Trophoblast cell (in vitro differentiated cells and primary cell): ENCODE results near the gene NAA15.
A peak's percentile ranks its signal among the peaks of the same experiment; 100 is the strongest.

Source experiments
- DNase-seq, 2 donors: peaks; one replicate each; pipeline ENCODE4 v3.0.0-alpha.2; 2016
- H2AFZ ChIP-seq: 2 replicates; pipeline ENCODE4 v1.6.1; 2013; ENCODE audit warnings: low read length, moderate library complexity, mild to moderate bottlenecking; ENCODE audit not compliant: insufficient read depth, poor library complexity
- H2AK5ac ChIP-seq: 2 replicates; pipeline ENCODE4 v1.6.1; 2013; ENCODE audit warnings: mild to moderate bottlenecking, low read length
- H2BK120ac ChIP-seq: 2 replicates; pipeline ENCODE4 v1.6.1; 2013; ENCODE audit warnings: low read length, mild to moderate bottlenecking, moderate library complexity; ENCODE audit not compliant: insufficient read depth, poor library complexity
- H2BK12ac ChIP-seq: 2 replicates; pipeline ENCODE4 v1.6.1; 2013; ENCODE audit warnings: mild to moderate bottlenecking, low read length, moderate library complexity
- H2BK5ac ChIP-seq: 2 replicates; pipeline ENCODE4 v1.6.1; 2013; ENCODE audit warnings: low read length, low read depth, moderate library complexity, mild to moderate bottlenecking; ENCODE audit not compliant: poor library complexity
- H3K14ac ChIP-seq: 2 replicates; pipeline ENCODE4 v1.6.1; 2013; ENCODE audit warnings: mild to moderate bottlenecking, low read length
- H3K18ac ChIP-seq: 2 replicates; pipeline ENCODE4 v1.6.1; 2013; ENCODE audit warnings: mild to moderate bottlenecking, low read length
- H3K23ac ChIP-seq: 2 replicates; pipeline ENCODE4 v1.6.1; 2013; ENCODE audit warnings: low read length
- H3K27ac ChIP-seq: 2 replicates; pipeline ENCODE4 v1.5.1; 2013; ENCODE audit warnings: low read depth, mild to moderate bottlenecking, inconsistent platforms, low read length, moderate library complexity
- H3K27me3 ChIP-seq: 2 replicates; pipeline ENCODE4 v1.6.1; 2013; ENCODE audit warnings: inconsistent platforms, mild to moderate bottlenecking, low read length, moderate library complexity; ENCODE audit not compliant: insufficient read depth
- H3K36me3 ChIP-seq, 2 experiments: 1 replicate in 1 of 2; 2 replicates in 1 of 2; pipeline ENCODE4 v1.6.1; 2013; ENCODE audit warnings: low read length in 2 of 2, mild to moderate bottlenecking in 2 of 2, moderate library complexity in 1 of 2; ENCODE audit not compliant: insufficient read depth in 2 of 2, control insufficient read depth in 1 of 2
- H3K4ac ChIP-seq: 2 replicates; pipeline ENCODE4 v1.6.1; 2013; ENCODE audit warnings: low read depth, mild to moderate bottlenecking, low read length, moderate library complexity
- H3K4me1 ChIP-seq, 2 experiments: 1 replicate in 1 of 2; 2 replicates in 1 of 2; pipeline ENCODE4 v1.6.1; 2013; ENCODE audit warnings: low read length in 2 of 2, mild to moderate bottlenecking in 2 of 2, moderate library complexity in 1 of 2; ENCODE audit not compliant: insufficient read depth in 2 of 2, control insufficient read depth in 1 of 2
- H3K4me2 ChIP-seq: 2 replicates; pipeline ENCODE4 v1.6.1; 2013; ENCODE audit warnings: inconsistent platforms, mild to moderate bottlenecking, low read length, moderate library complexity
- H3K4me3 ChIP-seq: 2 replicates; pipeline ENCODE4 v1.5.1; 2013; ENCODE audit warnings: mild to moderate bottlenecking, low read depth, low read length, inconsistent platforms
- H3K79me1 ChIP-seq: one replicate; pipeline ENCODE4 v1.6.1; 2013; ENCODE audit warnings: low read length
- H3K79me2 ChIP-seq: 2 replicates; pipeline ENCODE4 v1.6.1; 2013; ENCODE audit warnings: low read length, mild to moderate bottlenecking; ENCODE audit not compliant: control insufficient read depth, insufficient read depth, poor library complexity
- H3K9ac ChIP-seq: 2 replicates; pipeline ENCODE4 v1.6.1; 2013; ENCODE audit warnings: mild to moderate bottlenecking, low read length
- H3K9me3 ChIP-seq: 2 replicates; pipeline ENCODE4 v1.6.1; 2013; ENCODE audit warnings: low read depth, mild to moderate bottlenecking, control low read depth, inconsistent platforms, low read length; ENCODE audit not compliant: insufficient read depth
- H4K12ac ChIP-seq: 2 replicates; pipeline ENCODE4 v1.6.1; 2013; ENCODE audit warnings: low read depth, mild to moderate bottlenecking, low read length, moderate library complexity
- H4K8ac ChIP-seq: 2 replicates; pipeline ENCODE4 v1.6.1; 2013; ENCODE audit warnings: low read depth, mild to moderate bottlenecking, low read length, moderate library complexity
- H4K91ac ChIP-seq: one replicate; pipeline ENCODE4 v1.6.1; 2013; ENCODE audit warnings: low read depth, mild to moderate bottlenecking, low read length, moderate library complexity
- WGBS: extraction: QIAGEN DNeasy Blood & Tissue Kit; methylation state at CpG from one replicate; pipeline ENCODE4 v1.1.7; 2013; ENCODE audit warnings: missing lambda C conversion rate; ENCODE audit not compliant: insufficient read length, insufficient coverage; ENCODE audit errors: extremely low coverage; 5-methylcytosine and 5-hydroxymethylcytosine counted together

Gene NAA15

DNA sequence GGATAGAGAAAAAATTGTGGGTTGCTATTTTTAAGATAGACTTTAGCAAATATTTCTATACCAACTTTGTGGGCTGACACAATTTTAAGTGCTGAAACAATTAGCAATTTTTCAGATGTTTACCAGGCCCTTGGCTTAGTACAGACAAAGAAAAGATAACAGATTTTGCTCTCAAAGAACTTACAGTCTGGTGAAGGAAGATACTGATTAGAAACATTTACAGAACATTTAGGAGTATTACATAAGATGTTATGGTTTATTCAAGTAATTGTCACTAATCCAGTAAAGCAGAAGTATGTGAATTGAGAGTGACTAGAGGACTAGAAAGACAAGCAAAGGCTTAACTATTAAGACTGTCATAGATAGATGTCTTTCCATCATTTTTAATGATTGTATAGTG, 36.3 kb downstream of the NAA15 start:
- no peak overlapping the region for H2BK12ac ChIP-seq
- H3K9ac ChIP-seq: no peak overlapping the region
- no peak for DNase-seq
- H2AFZ ChIP-seq: no peak overlapping the region
- no peak overlapping the region for H4K91ac ChIP-seq
- no peak overlapping the region for H2BK5ac ChIP-seq
- no peak overlapping the region for H4K8ac ChIP-seq
- no peak overlapping the region for H3K23ac ChIP-seq
- no peaks in the 10 kb centered on the region for H3K4me1 ChIP-seq
- H3K9me3 ChIP-seq: peaks cover 1% of the 10 kb centered on the region
- H3K18ac ChIP-seq: no peak overlapping the region
- H3K4ac ChIP-seq: no peak overlapping the region
- H3K79me1 ChIP-seq: no peaks in the 10 kb centered on the region
- H3K79me2 ChIP-seq: no peaks in the 10 kb centered on the region
- H3K4me2 ChIP-seq: no peak overlapping the region
- H2AK5ac ChIP-seq: no peak overlapping the region
- H2BK120ac ChIP-seq: no peak overlapping the region
- H3K36me3 ChIP-seq: peaks cover 12% of the 10 kb centered on the region in 2 experiments
- no peak overlapping the region for H3K4me3 ChIP-seq
- no peaks in the 10 kb centered on the region for H3K27me3 ChIP-seq
- no peak overlapping the region for H4K12ac ChIP-seq
- no peak overlapping the region for H3K14ac ChIP-seq
- H3K27ac ChIP-seq: no peak overlapping the region

DNA sequence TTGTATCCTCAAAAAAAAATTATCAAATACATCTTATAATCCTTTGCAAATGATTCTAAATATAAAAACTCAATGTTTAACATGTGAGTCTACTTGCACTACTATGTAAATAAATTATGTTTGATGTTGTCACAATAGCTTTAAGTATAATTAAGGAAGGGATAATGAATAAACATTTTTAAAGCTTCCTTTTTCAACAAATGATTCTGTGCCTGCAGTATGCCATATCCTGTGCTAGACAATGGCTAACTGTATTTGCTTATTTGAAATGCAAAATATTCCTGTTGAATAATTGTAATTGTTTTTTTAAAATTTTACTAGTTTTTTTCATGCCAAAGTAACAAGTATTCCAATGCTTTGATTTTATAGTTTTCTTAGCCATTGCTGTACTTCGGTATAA, 60.0 kb downstream of the NAA15 start:
- peaks cover 14 to 16% of the 10 kb centered on the region in 2 experiments for H3K36me3 ChIP-seq
- no peak overlapping the region for H3K9ac ChIP-seq
- H3K4me1 ChIP-seq: no peaks in the 10 kb centered on the region
- H4K8ac ChIP-seq: no peak overlapping the region
- no peak overlapping the region for H4K12ac ChIP-seq
- H3K4me3 ChIP-seq: no peak overlapping the region
- H3K27me3 ChIP-seq: no peaks in the 10 kb centered on the region
- no peaks in the 10 kb centered on the region for H3K79me1 ChIP-seq
- H3K27ac ChIP-seq: no peak overlapping the region
- H2BK12ac ChIP-seq: no peak overlapping the region
- H3K23ac ChIP-seq: no peak overlapping the region
- no peak overlapping the region for H2BK5ac ChIP-seq
- H3K4me2 ChIP-seq: no peak overlapping the region
- H3K18ac ChIP-seq: no peak overlapping the region
- no peaks in the 10 kb centered on the region for H3K9me3 ChIP-seq
- H2AK5ac ChIP-seq: no peak overlapping the region
- H4K91ac ChIP-seq: no peak overlapping the region
- H3K4ac ChIP-seq: no peak overlapping the region
- no peak overlapping the region for H2AFZ ChIP-seq
- H2BK120ac ChIP-seq: no peak overlapping the region
- H3K14ac ChIP-seq: no peak overlapping the region
- WGBS: no CpG with 5 or more reads among the region's 1 CpG
- DNase-seq: no peak
- no peaks in the 10 kb centered on the region for H3K79me2 ChIP-seq

DNA sequence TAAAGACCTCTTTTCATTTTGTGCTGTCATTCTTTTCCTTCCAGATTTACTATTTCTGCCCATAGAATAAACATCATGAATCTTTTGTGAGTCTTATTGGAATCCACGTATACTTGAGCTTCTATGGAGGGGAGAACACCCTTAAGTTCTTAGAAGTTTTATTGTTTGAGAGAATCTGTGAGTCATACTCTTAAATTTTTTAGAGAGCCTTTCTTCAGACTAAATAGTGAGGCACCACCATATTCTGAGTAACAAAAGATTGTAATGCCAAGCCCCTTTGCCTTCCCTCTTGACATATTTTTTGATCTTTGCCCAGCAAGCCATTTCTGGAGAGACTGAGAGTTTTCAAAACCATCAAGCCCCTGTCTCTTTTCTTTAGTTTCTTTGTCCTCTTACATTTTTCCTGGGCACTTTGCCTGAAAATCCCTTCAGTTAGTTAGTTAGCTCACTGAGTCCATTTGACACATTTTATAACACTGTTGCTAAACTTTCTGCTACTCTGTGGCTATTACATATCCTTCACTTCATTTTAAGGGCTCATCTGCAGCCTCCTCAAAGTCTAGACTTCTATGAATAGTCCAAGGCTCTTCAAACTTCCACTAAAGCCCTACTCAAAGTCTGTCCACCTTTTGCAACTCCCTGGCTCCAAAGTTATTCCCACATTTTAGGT, 66.3 kb downstream of the NAA15 start:
- WGBS: no CpG with 5 or more reads among the region's 1 CpG
- no peaks in the 10 kb centered on the region for H3K79me2 ChIP-seq

DNA sequence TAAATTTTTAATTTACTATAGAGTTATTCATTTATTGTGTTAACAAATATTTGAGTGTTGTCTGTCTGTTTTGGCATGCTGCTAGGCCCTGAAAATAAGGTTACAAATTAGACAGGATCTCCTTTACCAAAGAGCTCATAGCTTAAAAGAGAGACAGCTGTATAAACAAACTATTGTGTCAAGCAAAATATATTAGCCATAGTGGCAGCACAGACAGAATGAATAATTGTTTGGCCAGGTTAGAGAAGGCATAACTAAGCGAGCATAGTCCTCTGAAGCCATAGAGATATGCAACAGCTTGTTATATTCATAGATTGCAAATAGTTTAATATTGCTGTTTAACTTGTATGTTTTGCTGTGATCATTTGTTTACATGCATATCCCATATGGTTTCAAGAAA, 67.7 kb downstream of the NAA15 start:
- Histone ChIP-seq H3K18ac (no peak overlapping the region), H3K27me3 (no peaks in the 10 kb centered on the region), H4K91ac (no peak overlapping the region), H2BK12ac (no peak overlapping the region), H3K27ac (no peak overlapping the region), H2BK120ac (no peak overlapping the region), H3K23ac (no peak overlapping the region), H3K36me3 (peaks cover 9 to 15% of the 10 kb centered on the region in 2 experiments), H3K79me1 (no peaks in the 10 kb centered on the region), H4K12ac (no peak overlapping the region), H3K4me2 (no peak overlapping the region), H2BK5ac (no peak overlapping the region), H3K9ac (no peak overlapping the region), H4K8ac (no peak overlapping the region), H3K4me1 (no peaks in the 10 kb centered on the region), H3K4ac (no peak overlapping the region), H3K4me3 (no peak overlapping the region), H2AFZ (no peak overlapping the region), H2AK5ac (no peak overlapping the region), H3K14ac (no peak overlapping the region), H3K79me2 (no peaks in the 10 kb centered on the region), H3K9me3 (no peaks in the 10 kb centered on the region)
- no peak for DNase-seq
- no CpG with 5 or more reads among the region's 1 CpG for WGBS

More for the DNA sequence above, 66.3 kb downstream of the NAA15 start:
- H3K27ac ChIP-seq: no peak overlapping the region
- peaks cover 6 to 13% of the 10 kb centered on the region in 2 experiments for H3K36me3 ChIP-seq
- H2BK120ac ChIP-seq: no peak overlapping the region
- no peak overlapping the region for H4K12ac ChIP-seq
- no peak overlapping the region for H3K4me2 ChIP-seq
- H3K14ac ChIP-seq: no peak overlapping the region
- H2AFZ ChIP-seq: no peak overlapping the region
- no peak overlapping the region for H2BK12ac ChIP-seq
- no peak overlapping the region for H4K91ac ChIP-seq
- no peaks in the 10 kb centered on the region for H3K27me3 ChIP-seq
- DNase-seq: peak in 1 of 2 donors; percentile 5
- H2BK5ac ChIP-seq: no peak overlapping the region
- no peak overlapping the region for H3K4me3 ChIP-seq
- no peaks in the 10 kb centered on the region for H3K4me1 ChIP-seq
- H2AK5ac ChIP-seq: no peak overlapping the region
- no peak overlapping the region for H3K18ac ChIP-seq
- no peak overlapping the region for H3K23ac ChIP-seq
- H4K8ac ChIP-seq: no peak overlapping the region
- H3K79me1 ChIP-seq: no peaks in the 10 kb centered on the region
- no peaks in the 10 kb centered on the region for H3K9me3 ChIP-seq
- H3K4ac ChIP-seq: no peak overlapping the region
- no peak overlapping the region for H3K9ac ChIP-seq
